HL-60 (cell line): ENCODE data around the gene UQCRQ.

Experiments
- GABPA ChIP-seq: IDR thresholded peaks from 2 replicates; pipeline ENCODE4 v1.6.1; 2012; ENCODE audit warnings: low read depth
- POLR2AphosphoS5 ChIP-seq: IDR thresholded peaks from 2 replicates; pipeline ENCODE4 v1.6.1; 2012; ENCODE audit warnings: low read depth
- REST ChIP-seq: IDR thresholded peaks from 2 replicates; pipeline ENCODE4 v1.6.1; 2012; ENCODE audit warnings: low read depth; ENCODE audit not compliant: insufficient replicate concordance
- SPI1 ChIP-seq: IDR thresholded peaks from 2 replicates; pipeline ENCODE4 v1.6.1; 2012; ENCODE audit warnings: low read depth, mild to moderate bottlenecking, borderline replicate concordance
- TF ChIP-seq, protein P1 (sequence below): IDR thresholded peaks from one replicate; pipeline ENCODE4 v1.5.1; 2011; ENCODE audit warnings: low read length, control low read depth, inconsistent platforms; ENCODE audit not compliant: insufficient read depth

DNA sequence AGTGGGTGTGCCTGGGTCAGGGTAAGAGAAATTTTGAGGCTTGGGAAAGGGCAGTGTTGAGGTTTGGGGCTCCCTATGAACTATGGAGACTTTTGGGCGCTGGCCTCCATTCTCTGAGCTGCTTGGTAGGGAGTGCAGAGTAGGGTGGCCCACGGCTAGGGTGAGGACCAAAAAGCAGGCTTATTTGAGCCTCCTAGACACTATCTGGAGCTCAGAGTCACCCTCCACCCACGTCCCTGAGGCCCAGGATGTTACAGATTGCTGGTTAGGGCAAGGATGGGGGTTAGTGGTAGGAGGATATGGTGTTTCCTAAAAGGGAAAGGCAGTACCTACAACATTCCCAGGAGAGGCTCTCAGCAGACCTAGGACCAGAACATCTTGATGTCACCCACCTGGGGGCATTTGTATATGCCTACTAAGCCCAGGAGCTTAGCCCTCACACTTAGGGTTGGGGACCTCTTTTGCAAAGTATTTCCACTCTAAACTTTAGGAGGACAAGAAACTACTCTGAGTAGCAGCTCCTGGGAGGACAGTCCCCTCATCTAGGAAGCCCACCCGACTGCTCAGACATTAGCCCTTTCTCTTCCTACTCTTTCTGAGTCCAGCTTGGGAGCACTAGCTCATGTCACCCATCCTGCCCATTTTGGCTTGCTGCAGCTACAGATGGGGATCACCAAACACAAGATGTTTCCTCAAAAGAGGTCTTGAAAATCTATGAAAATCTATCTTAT lies 38.3 kb upstream of the UQCRQ start:
- TF ChIP-seq, protein P1, sequence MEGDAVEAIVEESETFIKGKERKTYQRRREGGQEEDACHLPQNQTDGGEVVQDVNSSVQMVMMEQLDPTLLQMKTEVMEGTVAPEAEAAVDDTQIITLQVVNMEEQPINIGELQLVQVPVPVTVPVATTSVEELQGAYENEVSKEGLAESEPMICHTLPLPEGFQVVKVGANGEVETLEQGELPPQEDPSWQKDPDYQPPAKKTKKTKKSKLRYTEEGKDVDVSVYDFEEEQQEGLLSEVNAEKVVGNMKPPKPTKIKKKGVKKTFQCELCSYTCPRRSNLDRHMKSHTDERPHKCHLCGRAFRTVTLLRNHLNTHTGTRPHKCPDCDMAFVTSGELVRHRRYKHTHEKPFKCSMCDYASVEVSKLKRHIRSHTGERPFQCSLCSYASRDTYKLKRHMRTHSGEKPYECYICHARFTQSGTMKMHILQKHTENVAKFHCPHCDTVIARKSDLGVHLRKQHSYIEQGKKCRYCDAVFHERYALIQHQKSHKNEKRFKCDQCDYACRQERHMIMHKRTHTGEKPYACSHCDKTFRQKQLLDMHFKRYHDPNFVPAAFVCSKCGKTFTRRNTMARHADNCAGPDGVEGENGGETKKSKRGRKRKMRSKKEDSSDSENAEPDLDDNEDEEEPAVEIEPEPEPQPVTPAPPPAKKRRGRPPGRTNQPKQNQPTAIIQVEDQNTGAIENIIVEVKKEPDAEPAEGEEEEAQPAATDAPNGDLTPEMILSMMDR: no peak
- TF ChIP-seq POLR2AphosphoS5 (no peak), GABPA (no peak), REST (no peak), SPI1 (no peak)
